NT2/D1 (cell line): Measurements from ENCODE around the gene TMEM134.

Source experiments
- YY1 ChIP-seq: IDR thresholded peaks from 2 replicates; pipeline ENCODE4 v1.6.1; 2011; ENCODE audit not compliant: insufficient read length, insufficient read depth
- ZNF274 ChIP-seq: IDR thresholded peaks from 2 replicates; pipeline ENCODE4 v1.6.1; 2011; ENCODE audit warnings: mild to moderate bottlenecking, low read depth, low read length

GRCh38 chr11:67466962-67467771 is 1.9 kb downstream of the TMEM134 start:
- TF ChIP-seq ZNF274 (no peak), YY1 (no peak)
